Activated naive CD8-positive, alpha-beta T cell treated with anti-CD3 and anti-CD28 coated beads, Interleukin-2, amount 50 U/mL, for 24 hours (primary cell): ENCODE measurements around the gene HMOX1.
A peak's percentile ranks its signal among the peaks of the same experiment; 100 is the strongest.
"Not testable (repeated sequence)": the region's sequence is repeated elsewhere in the genome, so short reads cannot be mapped to it uniquely, and the experiment has no call there.

Source experiments
- ATAC-seq: fragments of 150-1000 bp; cut with Tn5 transposase; one replicate; pipeline ENCODE4 v1.10.0; 2021
- DNase-seq: peaks from one replicate; pipeline ENCODE4 v3.0.0; 2021
- H3K27ac Mint-ChIP-seq: one replicate; pipeline ENCODE4 v1.8.0; 2021; ENCODE audit warnings: mild to moderate bottlenecking, mixed read lengths
- H3K27me3 Mint-ChIP-seq: one replicate; pipeline ENCODE4 v1.8.0; 2021; ENCODE audit warnings: mixed read lengths
- H3K36me3 Mint-ChIP-seq: one replicate; pipeline ENCODE4 v1.8.0; 2021; ENCODE audit warnings: low read depth, mixed read lengths
- H3K4me1 Mint-ChIP-seq: one replicate; pipeline ENCODE4 v1.8.0; 2021; ENCODE audit warnings: mixed read lengths
- H3K4me3 Mint-ChIP-seq: one replicate; pipeline ENCODE4 v1.8.0; 2021; ENCODE audit warnings: mild to moderate bottlenecking, moderate library complexity, mixed read lengths
- H3K9me3 Mint-ChIP-seq: one replicate; pipeline ENCODE4 v1.8.0; 2021; ENCODE audit warnings: mixed read lengths

Gene HMOX1

DNA sequence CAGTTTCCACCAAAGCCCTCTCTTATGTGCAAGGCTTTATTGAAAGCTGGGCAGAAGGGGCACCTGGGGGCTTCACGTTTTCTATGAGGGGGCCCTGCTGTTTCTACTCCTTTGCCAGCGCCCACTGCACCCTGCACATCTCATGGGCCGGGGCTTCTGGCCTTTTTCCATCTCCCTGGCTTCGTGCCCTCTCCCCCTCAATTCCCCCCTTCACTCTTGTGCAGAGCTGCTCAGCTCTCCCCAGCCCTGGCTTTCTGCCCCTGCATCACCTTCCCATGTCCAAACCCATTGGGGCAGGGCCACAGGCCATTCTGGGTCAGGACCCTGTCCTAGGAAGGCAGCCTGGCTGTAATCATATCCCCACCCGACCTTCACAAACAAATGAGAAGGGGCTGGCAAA is 55.5 kb downstream of the HMOX1 start:
- ATAC-seq = no peak
- H3K27me3 Mint-ChIP-seq = no peaks in the 10 kb centered on the region
- no peak for DNase-seq
- peaks cover 59% of the 10 kb centered on the region for H3K36me3 Mint-ChIP-seq
- no peaks in the 10 kb centered on the region for H3K9me3 Mint-ChIP-seq
- H3K27ac Mint-ChIP-seq = peak overlapping the region; percentile 22
- H3K4me1 Mint-ChIP-seq = no peaks in the 10 kb centered on the region
- H3K4me3 Mint-ChIP-seq = no peak overlapping the region

- no peaks in the 10 kb centered on the region for H3K4me1 Mint-ChIP-seq
- ATAC-seq (no peak), DNase-seq (no peak)
- no peak overlapping the region for H3K4me3 Mint-ChIP-seq
- H3K27ac Mint-ChIP-seq = no peak overlapping the region
- H3K27me3 Mint-ChIP-seq = no peaks in the 10 kb centered on the region
- no peaks in the 10 kb centered on the region for H3K9me3 Mint-ChIP-seq
- peaks cover 52% of the 10 kb centered on the region for H3K36me3 Mint-ChIP-seq
These were observed 56.2 kb downstream of the HMOX1 start for GRCh38 chr22:35437049-35437448.

DNA sequence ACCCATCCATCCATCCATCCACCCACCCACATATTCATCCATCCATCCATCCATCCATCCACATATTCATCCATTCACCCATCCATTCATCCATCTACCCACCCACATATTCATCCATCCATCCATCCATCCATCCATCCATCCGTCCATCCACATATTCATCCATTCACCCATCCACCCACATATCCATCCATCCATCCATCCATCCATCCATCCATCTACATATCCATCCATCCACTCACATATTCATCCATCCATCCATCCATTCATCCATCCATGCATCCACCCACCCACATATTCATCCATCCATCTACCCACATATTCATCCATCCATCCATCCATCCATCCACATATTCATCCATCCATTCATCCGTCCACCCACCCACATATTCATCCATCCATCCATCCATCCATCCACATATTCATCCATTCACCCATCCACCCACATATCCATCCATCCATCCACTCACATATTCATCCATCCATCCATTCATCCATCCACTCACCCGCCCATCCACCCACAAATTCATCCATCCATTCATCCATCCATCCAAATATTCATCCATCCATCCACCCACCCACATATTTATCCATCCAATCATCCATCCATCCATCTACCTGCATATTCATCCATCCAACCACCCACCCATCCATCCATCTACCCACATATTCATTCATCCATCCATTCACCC is 57.9 kb downstream of the HMOX1 start:
- H3K27me3 Mint-ChIP-seq, H3K4me1 Mint-ChIP-seq, H3K9me3 Mint-ChIP-seq, DNase-seq, H3K27ac Mint-ChIP-seq, ATAC-seq, H3K4me3 Mint-ChIP-seq: not testable (repeated sequence)
- peaks cover 36% of the 10 kb centered on the region for H3K36me3 Mint-ChIP-seq

GRCh38 chr22:35439365-35439717 is 58.4 kb downstream of the HMOX1 start:
- H3K36me3 Mint-ChIP-seq = peaks cover 31% of the 10 kb centered on the region

DNA sequence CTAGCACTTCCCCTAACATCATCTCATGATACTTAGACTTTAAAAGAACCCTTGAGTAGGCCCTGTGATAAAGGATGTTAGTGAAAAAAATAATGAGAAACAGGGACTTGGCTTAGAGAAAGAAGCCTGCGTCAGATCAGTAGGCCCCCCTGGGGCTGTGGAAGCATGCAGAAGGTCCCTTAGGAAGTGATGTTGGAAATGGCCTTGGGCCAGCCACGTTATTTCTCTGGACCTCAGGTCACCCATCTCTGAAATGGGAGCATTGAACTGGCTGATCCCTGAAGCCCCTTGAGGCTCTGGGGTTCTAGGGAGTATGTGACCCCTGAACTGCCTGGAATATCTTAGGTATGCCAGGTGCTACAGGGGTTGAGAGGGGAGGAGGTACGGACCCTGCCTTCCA is 59.2 kb downstream of the HMOX1 start:
- no peak for ATAC-seq
- Mint-ChIP-seq H3K27me3 (no peaks in the 10 kb centered on the region), H3K4me3 (no peak overlapping the region), H3K36me3 (peaks cover 25% of the 10 kb centered on the region), H3K4me1 (no peaks in the 10 kb centered on the region), H3K9me3 (no peaks in the 10 kb centered on the region), H3K27ac (no peak overlapping the region)
- no peak for DNase-seq

More at GRCh38 chr22:35439365-35439717, 58.4 kb downstream of the HMOX1 start:
- DNase-seq (no peak), ATAC-seq (no peak)
- H3K27ac Mint-ChIP-seq = no peak overlapping the region
- no peaks in the 10 kb centered on the region for H3K9me3 Mint-ChIP-seq
- H3K4me3 Mint-ChIP-seq = no peak overlapping the region
- H3K27me3 Mint-ChIP-seq = no peaks in the 10 kb centered on the region
- H3K4me1 Mint-ChIP-seq = no peaks in the 10 kb centered on the region

- H3K4me3 Mint-ChIP-seq = no peak overlapping the region
- H3K27ac Mint-ChIP-seq = no peak overlapping the region
- ATAC-seq = no peak
- no peaks in the 10 kb centered on the region for H3K27me3 Mint-ChIP-seq
- H3K36me3 Mint-ChIP-seq = peaks cover 27% of the 10 kb centered on the region
- peaks cover 3% of the 10 kb centered on the region for H3K4me1 Mint-ChIP-seq
- no peaks in the 10 kb centered on the region for H3K9me3 Mint-ChIP-seq
- DNase-seq = no peak
These were observed 60.7 kb downstream of the HMOX1 start for GRCh38 chr22:35441489-35442100.

DNA sequence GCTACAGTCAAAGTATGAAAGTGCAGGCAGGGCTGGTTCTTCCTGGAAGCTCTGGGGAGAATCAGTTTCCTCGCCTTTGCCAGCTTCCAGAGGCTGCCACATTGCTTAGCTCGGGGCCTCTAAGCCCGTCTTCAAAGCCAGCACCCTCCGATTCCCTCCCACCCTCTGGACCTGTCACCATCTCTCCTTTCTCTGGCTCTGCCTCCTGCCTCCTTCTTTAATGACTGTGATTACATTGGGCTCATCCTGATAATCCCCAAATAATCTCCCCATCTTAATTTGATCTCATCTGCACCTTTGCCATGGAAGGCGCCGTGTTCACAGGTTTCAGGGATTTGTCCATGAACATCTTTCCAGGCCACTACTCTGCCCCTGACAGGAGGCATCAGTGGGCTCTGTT is 61.6 kb downstream of the HMOX1 start:
- Mint-ChIP-seq H3K36me3 (peaks cover 23% of the 10 kb centered on the region), H3K27me3 (no peaks in the 10 kb centered on the region), H3K4me1 (peaks cover 3% of the 10 kb centered on the region), H3K27ac (no peak overlapping the region), H3K4me3 (no peak overlapping the region), H3K9me3 (no peaks in the 10 kb centered on the region)
- DNase-seq (no peak), ATAC-seq (no peak)

DNA sequence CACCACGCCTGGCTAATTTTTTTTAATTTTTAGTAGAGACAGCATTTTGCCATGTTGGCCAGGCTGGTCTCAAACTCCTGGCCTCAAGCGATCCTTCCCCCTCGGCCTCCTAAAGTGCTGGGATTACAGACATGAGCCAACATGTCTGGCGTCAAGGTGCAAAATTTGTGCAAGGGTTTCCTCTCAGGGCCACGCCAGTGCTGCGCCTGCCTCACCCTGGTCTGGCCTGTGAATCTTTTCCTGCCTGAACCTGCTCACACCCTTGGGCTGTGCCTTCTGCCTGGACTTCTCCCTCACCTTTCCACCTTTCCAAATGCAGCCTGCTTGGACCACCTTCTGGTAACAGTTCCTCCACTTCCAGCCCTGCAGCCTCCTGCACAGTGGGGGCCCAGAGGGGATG is 62.4 kb downstream of the HMOX1 start:
- H3K9me3 Mint-ChIP-seq = no peaks in the 10 kb centered on the region
- no peak overlapping the region for H3K4me3 Mint-ChIP-seq
- no peak for ATAC-seq
- peaks cover 16% of the 10 kb centered on the region for H3K36me3 Mint-ChIP-seq
- H3K27me3 Mint-ChIP-seq = no peaks in the 10 kb centered on the region
- no peak overlapping the region for H3K27ac Mint-ChIP-seq
- H3K4me1 Mint-ChIP-seq = peaks cover 6% of the 10 kb centered on the region
- no peak for DNase-seq
